Keratinocyte (primary cell): ENCODE measurements around the gene RBMS3. TPM values are rescaled to one million over a fixed set of nuclear protein-coding genes. Genes with fewer than 3 reads are reported as not detected.

Experiments used
- DNase-seq: peaks from one replicate; pipeline ENCODE4 v3.0.0-alpha.2; 2011; ENCODE audit warnings: low read depth, missing footprints, low spot score
- FAIRE-seq: peaks from 2 replicates; lab custom pipeline; 2011; peaks lifted over from hg19 to GRCh38; lab: Jason Lieb, UNC
- H2AFZ ChIP-seq: 2 replicates; pipeline ENCODE4 v1.6.0; 2012; ENCODE audit warnings: low read length, control low read depth, inconsistent platforms; ENCODE audit not compliant: control insufficient read depth
- H3K27ac ChIP-seq: 2 replicates; pipeline ENCODE4 v1.5.1; 2011; ENCODE audit warnings: low read length; ENCODE audit not compliant: control insufficient read depth, insufficient read depth
- H3K27me3 ChIP-seq: 3 replicates; pipeline ENCODE4 v1.6.0; 2011; ENCODE audit warnings: low read length; ENCODE audit not compliant: control insufficient read depth, insufficient read depth; ENCODE audit errors: extremely low read depth
- H3K36me3 ChIP-seq, 2 experiments: 2 replicates in 1 of 2; 3 replicates in 1 of 2; pipeline ENCODE4 v1.5.1; 2011; ENCODE audit warnings: low read length in 2 of 2, mild to moderate bottlenecking in 1 of 2; ENCODE audit not compliant: control insufficient read depth in 2 of 2, insufficient read depth in 2 of 2; ENCODE audit errors: extremely low read depth in 1 of 2
- H3K4me1 ChIP-seq: 3 replicates; pipeline ENCODE4 v1.5.1; 2011; ENCODE audit warnings: low read length; ENCODE audit not compliant: control insufficient read depth, insufficient read depth; ENCODE audit errors: extremely low read depth
- H3K4me2 ChIP-seq: 3 replicates; pipeline ENCODE4 v1.6.0; 2011; ENCODE audit warnings: low read depth, low read length; ENCODE audit not compliant: control insufficient read depth, insufficient read depth; ENCODE audit errors: extremely low read depth
- H3K4me3 ChIP-seq, 3 experiments: fragments of 200-600 bp in 1 of 3; sonication (generic) in 1 of 3; 2 replicates in 2 of 3; 3 replicates in 1 of 3; pipeline ENCODE4 v1.5.1; 2011 to 2016; ENCODE audit warnings: low read length in 3 of 3, mild to moderate bottlenecking in 3 of 3, control low read depth in 2 of 3, inconsistent platforms in 1 of 3, low read depth in 1 of 3, mixed read lengths in 1 of 3, mixed run types in 1 of 3, moderate library complexity in 1 of 3; ENCODE audit not compliant: control insufficient read depth in 2 of 3, insufficient read depth in 2 of 3; ENCODE audit errors: extremely low read depth in 1 of 3
- H3K79me2 ChIP-seq: 2 replicates; pipeline ENCODE4 v1.6.0; 2012; ENCODE audit warnings: low read length; ENCODE audit not compliant: control insufficient read depth, insufficient read depth
- H3K9ac ChIP-seq: 3 replicates; pipeline ENCODE4 v1.6.0; 2011; ENCODE audit warnings: low read length; ENCODE audit not compliant: control insufficient read depth, insufficient read depth; ENCODE audit errors: extremely low read depth
- H3K9me1 ChIP-seq: 3 replicates; pipeline ENCODE4 v1.6.0; 2011; ENCODE audit warnings: low read length; ENCODE audit not compliant: control insufficient read depth, insufficient read depth; ENCODE audit errors: extremely low read depth
- H3K9me3 ChIP-seq: 2 replicates; pipeline ENCODE4 v1.5.1; 2012; ENCODE audit warnings: low read depth, low read length; ENCODE audit not compliant: control insufficient read depth
- H4K20me1 ChIP-seq: 3 replicates; pipeline ENCODE4 v1.6.0; 2011; ENCODE audit warnings: low read length; ENCODE audit not compliant: control insufficient read depth, insufficient read depth; ENCODE audit errors: extremely low read depth
- CTCF ChIP-seq, 3 experiments: IDR thresholded peaks in 1 of 3; conservative IDR thresholded peaks in 1 of 3; optimal IDR thresholded peaks in 1 of 3; 2 replicates in 2 of 3; 3 replicates in 1 of 3; pipeline versions ENCODE3 to v1.5.1; 2011; ENCODE audit warnings: low read length in 3 of 3, mild to moderate bottlenecking in 3 of 3, moderate library complexity in 2 of 3, control low read depth in 1 of 3, inconsistent platforms in 1 of 3; ENCODE audit not compliant: insufficient read depth in 2 of 3; ENCODE audit errors: extremely low read depth in 1 of 3
- EZH2 ChIP-seq: IDR thresholded peaks from one replicate; pipeline ENCODE4 v1.6.1; 2012; ENCODE audit warnings: inconsistent platforms, mild to moderate bottlenecking, low read length, moderate library complexity
- dilution Hi-C: fragments of 300-500 bp; cut with MboI; formaldehyde crosslinking; loops from one replicate; pipeline ENCODE4 v1.7.0; 2020; ENCODE audit warnings: low sequenced_read_pairs; ENCODE audit not compliant: extremely low pct_ligation_motif_present
- polyA plus RNA-seq, 5 experiments: library from polyadenylated mRNA; depleted of rRNA in 3 of 5; stranded (reverse) in 3 of 5; stranded (forward) in 1 of 5; unstranded in 1 of 5; fragments of >200 nt; gene quantifications; 1 replicate in 1 of 5; 2 replicates in 3 of 5; 3 replicates in 1 of 5; pipeline versions ENCODE4 v1.2.1 to v1.2.3, GENCODE V29; 2011 to 2012; ENCODE audit warnings: missing spikeins in 2 of 5, low read depth in 1 of 5, low replicate concordance in 1 of 5

RBMS3 gene
- polyA plus RNA-seq, 1 donor (not counting 4 experiments of a cell fraction or from before 2014, with no cell fraction given) = 2.3 TPM

GRCh38 chr3:29864809-29865208, 583.9 kb downstream of the RBMS3 start:
- Histone ChIP-seq H3K36me3 (no peaks in the 10 kb centered on the region), H3K9ac (no peak overlapping the region), H3K79me2 (no peaks in the 10 kb centered on the region), H3K27me3 (no peaks in the 10 kb centered on the region), H3K4me1 (no peaks in the 10 kb centered on the region), H3K27ac (no peak overlapping the region), H3K9me1 (no peaks in the 10 kb centered on the region), H4K20me1 (no peaks in the 10 kb centered on the region), H2AFZ (no peak overlapping the region), H3K4me3 (no peak overlapping the region), H3K9me3 (no peaks in the 10 kb centered on the region), H3K4me2 (no peak overlapping the region)
- FAIRE-seq = no peak
- dilution Hi-C loops = no loop called here
- no peak for DNase-seq
- TF ChIP-seq CTCF (optimal IDR thresholded peaks at IDR 0.05 in 1 of 3, IDR thresholded peaks at IDR 0.05 in 1 of 3, conservative IDR thresholded peaks at IDR 0.05 in 1 of 3; ENCODE audit: extremely low read depth in 1 of 3, insufficient read depth in 2 of 3, low read length in 3 of 3) (no peak), EZH2 (no peak)

GRCh38 chr3:29868543-29869101, 587.8 kb downstream of the RBMS3 start:
- no peaks in the 10 kb centered on the region for H3K4me1 ChIP-seq
- dilution Hi-C loops = no loop called here
- H3K79me2 ChIP-seq = no peaks in the 10 kb centered on the region
- no peaks in the 10 kb centered on the region for H3K9me1 ChIP-seq
- H3K27ac ChIP-seq = no peak overlapping the region
- H2AFZ ChIP-seq = no peak overlapping the region
- no peaks in the 10 kb centered on the region for H3K9me3 ChIP-seq
- no peaks in the 10 kb centered on the region for H4K20me1 ChIP-seq
- FAIRE-seq = no peak
- no peak for DNase-seq
- no peak overlapping the region for H3K4me3 ChIP-seq
- H3K4me2 ChIP-seq = no peak overlapping the region
- no peaks in the 10 kb centered on the region for H3K36me3 ChIP-seq
- H3K27me3 ChIP-seq = no peaks in the 10 kb centered on the region
- TF ChIP-seq EZH2 (no peak), CTCF (optimal IDR thresholded peaks at IDR 0.05 in 1 of 3, IDR thresholded peaks at IDR 0.05 in 1 of 3, conservative IDR thresholded peaks at IDR 0.05 in 1 of 3; ENCODE audit: extremely low read depth in 1 of 3, insufficient read depth in 2 of 3, low read length in 3 of 3) (no peak)
- H3K9ac ChIP-seq = no peak overlapping the region
